Mucosa of descending colon (tissue), 3 donors: ENCODE data around the gene COMMD9. TPM values are rescaled to one million over a fixed set of nuclear protein-coding genes. Genes with fewer than 3 reads are reported as not detected.
A peak's percentile ranks its signal among the peaks of the same experiment; 100 is the strongest.

Experiments used
- ATAC-seq: fragments of 200-7000 bp; cut with Tn5 transposase; one replicate; pipeline ENCODE4 v1.9.1; 2020; ENCODE audit warnings: mild to moderate bottlenecking, moderate library complexity
- DNase-seq, 3 donors: peaks; one replicate each; pipeline ENCODE4 v3.0.0-alpha.2; 2020
- H3K36me3 ChIP-seq: fragments of 200-600 bp; one replicate; pipeline ENCODE4 v1.8.0; 2021; ENCODE audit warnings: low read depth, mild to moderate bottlenecking
- H3K4me1 ChIP-seq: fragments of 200-600 bp; one replicate; pipeline ENCODE4 v1.8.0; 2021; ENCODE audit warnings: low read depth, mild to moderate bottlenecking
- H3K4me3 ChIP-seq: fragments of 200-600 bp; one replicate; pipeline ENCODE4 v1.8.0; 2021; ENCODE audit warnings: mild to moderate bottlenecking
- H3K9me3 ChIP-seq: fragments of 200-600 bp; one replicate; pipeline ENCODE4 v1.8.0; 2021; ENCODE audit warnings: mild to moderate bottlenecking
- CTCF ChIP-seq: fragments of 200-600 bp; IDR thresholded peaks from one replicate; pipeline ENCODE4 v1.8.0; 2022; ENCODE audit warnings: antibody characterized with exemption, mild to moderate bottlenecking
- intact Hi-C, 2 donors: fragments of 100-400 bp; cut with DNase I in 1 of 2; cut with micrococcal nuclease in 1 of 2; formaldehyde crosslinking; loops; one replicate each; pipeline versions ENCODE4 v1.11.0 to v1.11.1; 2022; cut with DNase I, micrococcal nuclease
- total RNA-seq, 3 donors: library from RNA; stranded (reverse); fragmentation: NEBNext Ultra II Directional in 2 of 3; extraction: Animal tissue kit (Norgen Biotek cat#: 25700) in 2 of 3; gene quantifications; one replicate each; pipeline versions ENCODE4 v1.2.1 to v1.2.4, GENCODE V29; 2021 to 2023
- donor health status: DM: no; HTN: no; CAD: no; lungs with moderate emphysema.
- donor health status: DM: no; HTN: no; CAD: no.
- donor health status: DM: no; HTN: yes; CAD: no.

COMMD9 gene
- total RNA-seq, 3 donors from 2014 or later: 35.4 to 64.0 (median 40.8) TPM

GRCh38 chr11:36270701-36271100 lies 18.5 kb downstream of the COMMD9 start:
- intact Hi-C loops: no loop called here
- Histone ChIP-seq H3K4me1 (no peaks in the 10 kb centered on the region), H3K4me3 (no peak overlapping the region), H3K36me3 (no peaks in the 10 kb centered on the region), H3K9me3 (no peaks in the 10 kb centered on the region)
- no peak for DNase-seq
- no peak for TF ChIP-seq CTCF
- no peak for ATAC-seq

GRCh38 chr11:36268337-36268985 lies 20.8 kb downstream of the COMMD9 start:
- intact Hi-C loops: loop anchor here in 1 of 2 donors (5.0 kb wide), 1 partner anchor 651 kb away; the partner anchor contains the start of gene FJX1
- TF ChIP-seq CTCF: no peak

GRCh38 chr11:36266767-36267166 lies 22.5 kb downstream of the COMMD9 start:
- no peaks in the 10 kb centered on the region for H3K9me3 ChIP-seq
- H3K36me3 ChIP-seq: no peaks in the 10 kb centered on the region
- intact Hi-C loops: loop anchor here in 1 of 2 donors (5.0 kb wide), 1 partner anchor 649 kb away; the partner anchor contains the start of gene FJX1
- no peak for DNase-seq
- no peak for ATAC-seq
- no peak overlapping the region for H3K4me3 ChIP-seq
- TF ChIP-seq CTCF: no peak
- no peaks in the 10 kb centered on the region for H3K4me1 ChIP-seq

More at GRCh38 chr11:36268337-36268985, 20.8 kb downstream of the COMMD9 start:
- DNase-seq (no peak), ATAC-seq (no peak)
- no peak overlapping the region for H3K4me3 ChIP-seq
- H3K9me3 ChIP-seq: no peaks in the 10 kb centered on the region
- H3K4me1 ChIP-seq: no peaks in the 10 kb centered on the region
- H3K36me3 ChIP-seq: no peaks in the 10 kb centered on the region

- Histone ChIP-seq H3K9me3 (no peaks in the 10 kb centered on the region), H3K36me3 (no peaks in the 10 kb centered on the region), H3K4me1 (no peaks in the 10 kb centered on the region), H3K4me3 (no peak overlapping the region)
- ATAC-seq: peak; percentile 79
- intact Hi-C loops: loop anchor here in 1 of 2 donors (5.0 kb wide), 1 partner anchor 649 kb away; the partner anchor contains the start of gene FJX1
- DNase-seq: peak in 2 of 3 donors; percentile 68 to 72
- TF ChIP-seq CTCF: peak; percentile 62
Measured at GRCh38 chr11:36265793-36266628, 23.2 kb downstream of the COMMD9 start.

- ATAC-seq (no peak), DNase-seq (no peak)
- intact Hi-C loops: loop anchor here in 1 of 2 donors (5.0 kb wide), 1 partner anchor 648 kb away; the partner anchor contains the start of gene FJX1
- no peak for TF ChIP-seq CTCF
- Histone ChIP-seq H3K9me3 (no peaks in the 10 kb centered on the region), H3K4me3 (no peak overlapping the region), H3K4me1 (no peaks in the 10 kb centered on the region), H3K36me3 (no peaks in the 10 kb centered on the region)
Measured at GRCh38 chr11:36264973-36265344, 24.3 kb downstream of the COMMD9 start.
